Panc1 (cell line): ENCODE results near the gene LYSET.

Source experiments
- TF ChIP-seq, protein P1 (sequence below): fragments of 450-650 bp; IDR thresholded peaks from 2 replicates; pipeline ENCODE4 v1.5.1; 2017; ENCODE audit warnings: mild to moderate bottlenecking
- TF ChIP-seq, protein P2 (sequence below), 2 experiments: IDR thresholded peaks; 2 replicates each; pipeline ENCODE4 v1.6.1; 2011 to 2012; ENCODE audit warnings: low read depth in 2 of 2, control low read depth in 1 of 2, low read length in 1 of 2, mild to moderate bottlenecking in 1 of 2, moderate library complexity in 1 of 2; ENCODE audit not compliant: insufficient read depth in 1 of 2

DNA sequence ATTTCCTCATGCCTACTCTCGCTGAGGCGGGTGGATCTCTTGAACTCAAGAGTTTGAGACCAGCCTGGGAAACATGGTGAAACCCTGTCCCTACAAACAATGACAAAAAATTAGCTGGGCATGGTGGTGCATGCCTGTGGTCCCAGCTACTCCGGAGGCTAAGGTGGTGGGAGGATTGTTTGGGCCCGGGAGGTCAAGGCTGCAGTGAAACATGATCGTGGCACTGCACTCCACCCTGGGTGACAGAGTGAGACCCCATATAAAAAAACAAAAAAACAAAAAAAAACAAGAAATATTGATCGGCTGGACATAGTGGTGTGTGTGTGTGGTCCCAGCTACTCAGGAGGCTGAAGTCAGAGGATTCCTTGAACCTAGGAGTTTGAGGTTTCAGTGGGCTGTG is 9.6 kb upstream of the LYSET start:
- TF ChIP-seq, protein P1, sequence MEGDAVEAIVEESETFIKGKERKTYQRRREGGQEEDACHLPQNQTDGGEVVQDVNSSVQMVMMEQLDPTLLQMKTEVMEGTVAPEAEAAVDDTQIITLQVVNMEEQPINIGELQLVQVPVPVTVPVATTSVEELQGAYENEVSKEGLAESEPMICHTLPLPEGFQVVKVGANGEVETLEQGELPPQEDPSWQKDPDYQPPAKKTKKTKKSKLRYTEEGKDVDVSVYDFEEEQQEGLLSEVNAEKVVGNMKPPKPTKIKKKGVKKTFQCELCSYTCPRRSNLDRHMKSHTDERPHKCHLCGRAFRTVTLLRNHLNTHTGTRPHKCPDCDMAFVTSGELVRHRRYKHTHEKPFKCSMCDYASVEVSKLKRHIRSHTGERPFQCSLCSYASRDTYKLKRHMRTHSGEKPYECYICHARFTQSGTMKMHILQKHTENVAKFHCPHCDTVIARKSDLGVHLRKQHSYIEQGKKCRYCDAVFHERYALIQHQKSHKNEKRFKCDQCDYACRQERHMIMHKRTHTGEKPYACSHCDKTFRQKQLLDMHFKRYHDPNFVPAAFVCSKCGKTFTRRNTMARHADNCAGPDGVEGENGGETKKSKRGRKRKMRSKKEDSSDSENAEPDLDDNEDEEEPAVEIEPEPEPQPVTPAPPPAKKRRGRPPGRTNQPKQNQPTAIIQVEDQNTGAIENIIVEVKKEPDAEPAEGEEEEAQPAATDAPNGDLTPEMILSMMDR = no peak
- TF ChIP-seq, protein P2, sequence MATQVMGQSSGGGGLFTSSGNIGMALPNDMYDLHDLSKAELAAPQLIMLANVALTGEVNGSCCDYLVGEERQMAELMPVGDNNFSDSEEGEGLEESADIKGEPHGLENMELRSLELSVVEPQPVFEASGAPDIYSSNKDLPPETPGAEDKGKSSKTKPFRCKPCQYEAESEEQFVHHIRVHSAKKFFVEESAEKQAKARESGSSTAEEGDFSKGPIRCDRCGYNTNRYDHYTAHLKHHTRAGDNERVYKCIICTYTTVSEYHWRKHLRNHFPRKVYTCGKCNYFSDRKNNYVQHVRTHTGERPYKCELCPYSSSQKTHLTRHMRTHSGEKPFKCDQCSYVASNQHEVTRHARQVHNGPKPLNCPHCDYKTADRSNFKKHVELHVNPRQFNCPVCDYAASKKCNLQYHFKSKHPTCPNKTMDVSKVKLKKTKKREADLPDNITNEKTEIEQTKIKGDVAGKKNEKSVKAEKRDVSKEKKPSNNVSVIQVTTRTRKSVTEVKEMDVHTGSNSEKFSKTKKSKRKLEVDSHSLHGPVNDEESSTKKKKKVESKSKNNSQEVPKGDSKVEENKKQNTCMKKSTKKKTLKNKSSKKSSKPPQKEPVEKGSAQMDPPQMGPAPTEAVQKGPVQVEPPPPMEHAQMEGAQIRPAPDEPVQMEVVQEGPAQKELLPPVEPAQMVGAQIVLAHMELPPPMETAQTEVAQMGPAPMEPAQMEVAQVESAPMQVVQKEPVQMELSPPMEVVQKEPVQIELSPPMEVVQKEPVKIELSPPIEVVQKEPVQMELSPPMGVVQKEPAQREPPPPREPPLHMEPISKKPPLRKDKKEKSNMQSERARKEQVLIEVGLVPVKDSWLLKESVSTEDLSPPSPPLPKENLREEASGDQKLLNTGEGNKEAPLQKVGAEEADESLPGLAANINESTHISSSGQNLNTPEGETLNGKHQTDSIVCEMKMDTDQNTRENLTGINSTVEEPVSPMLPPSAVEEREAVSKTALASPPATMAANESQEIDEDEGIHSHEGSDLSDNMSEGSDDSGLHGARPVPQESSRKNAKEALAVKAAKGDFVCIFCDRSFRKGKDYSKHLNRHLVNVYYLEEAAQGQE (IDR thresholded peaks at IDR 0.05; ENCODE audit: insufficient read depth in 1 of 2, low read depth in 2 of 2, low read length in 1 of 2) = no peak
